OCI-LY7 (cell line): ENCODE results near the gene STIM1.

Experiments used
- EZH2phosphoT487 ChIP-seq: fragments of 200-600 bp; sonication (generic); IDR thresholded peaks from 2 replicates; pipeline ENCODE4 v1.6.1; 2018; ENCODE audit warnings: low read depth, borderline replicate concordance, mild to moderate bottlenecking, mixed run types, antibody characterized with exemption, low read length, moderate library complexity, mixed read lengths
- TF ChIP-seq, protein P1 (sequence below): fragments of 200-600 bp; sonication (generic); conservative IDR thresholded peaks from 2 replicates; pipeline ENCODE4 v1.5.1; 2014; ENCODE audit warnings: mild to moderate bottlenecking, antibody characterized with exemption, low read length, moderate library complexity, mixed read lengths

GRCh38 chr11:3916962-3917361 lies 61.5 kb downstream of the STIM1 start:
- TF ChIP-seq, protein P1, sequence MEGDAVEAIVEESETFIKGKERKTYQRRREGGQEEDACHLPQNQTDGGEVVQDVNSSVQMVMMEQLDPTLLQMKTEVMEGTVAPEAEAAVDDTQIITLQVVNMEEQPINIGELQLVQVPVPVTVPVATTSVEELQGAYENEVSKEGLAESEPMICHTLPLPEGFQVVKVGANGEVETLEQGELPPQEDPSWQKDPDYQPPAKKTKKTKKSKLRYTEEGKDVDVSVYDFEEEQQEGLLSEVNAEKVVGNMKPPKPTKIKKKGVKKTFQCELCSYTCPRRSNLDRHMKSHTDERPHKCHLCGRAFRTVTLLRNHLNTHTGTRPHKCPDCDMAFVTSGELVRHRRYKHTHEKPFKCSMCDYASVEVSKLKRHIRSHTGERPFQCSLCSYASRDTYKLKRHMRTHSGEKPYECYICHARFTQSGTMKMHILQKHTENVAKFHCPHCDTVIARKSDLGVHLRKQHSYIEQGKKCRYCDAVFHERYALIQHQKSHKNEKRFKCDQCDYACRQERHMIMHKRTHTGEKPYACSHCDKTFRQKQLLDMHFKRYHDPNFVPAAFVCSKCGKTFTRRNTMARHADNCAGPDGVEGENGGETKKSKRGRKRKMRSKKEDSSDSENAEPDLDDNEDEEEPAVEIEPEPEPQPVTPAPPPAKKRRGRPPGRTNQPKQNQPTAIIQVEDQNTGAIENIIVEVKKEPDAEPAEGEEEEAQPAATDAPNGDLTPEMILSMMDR, result no peak
- TF ChIP-seq EZH2phosphoT487, result no peak
